H1 (cell line): ENCODE measurements around the gene BCKDHA. TPM values are rescaled to one million over a fixed set of nuclear protein-coding genes. Genes with fewer than 3 reads are reported as not detected.

Experiments
- BACH1 ChIP-seq: IDR thresholded peaks from 2 replicates; pipeline ENCODE4 v1.6.1; 2012; ENCODE audit warnings: low read length, improper control_type of control experiment
- CBX8 ChIP-seq: fragments of 300-800, 300-1000 bp; sonication (generic); IDR thresholded peaks from 2 replicates; pipeline ENCODE4 v1.7.1; 2016; ENCODE audit warnings: low read depth, low read length, borderline replicate concordance
- CHD1 ChIP-seq: IDR thresholded peaks from 2 replicates; pipeline ENCODE4 v1.6.1; 2012; ENCODE audit warnings: low read depth, low read length, improper control_type of control experiment
- CREB1 ChIP-seq: IDR thresholded peaks from 2 replicates; pipeline ENCODE4 v1.6.1; 2012; ENCODE audit warnings: inconsistent platforms
- EZH2 ChIP-seq: fragments of 200-600 bp; sonication (generic); IDR thresholded peaks from 2 replicates; pipeline ENCODE4 v1.7.1; 2012; ENCODE audit warnings: low read depth, mild to moderate bottlenecking, moderate library complexity, low read length, inconsistent platforms; ENCODE audit not compliant: severe bottlenecking
- GABPA ChIP-seq: IDR thresholded peaks from 2 replicates; pipeline ENCODE4 v1.6.1; 2011; ENCODE audit warnings: mild to moderate bottlenecking, low read length, moderate library complexity, borderline replicate concordance; ENCODE audit not compliant: insufficient read depth
- GTF2F1 ChIP-seq: IDR thresholded peaks from 2 replicates; pipeline ENCODE4 v1.6.1; 2012; ENCODE audit warnings: low read depth, low read length, improper control_type of control experiment, borderline replicate concordance
- HDAC6 ChIP-seq: IDR thresholded peaks from one replicate; pipeline ENCODE4 v1.7.1; 2012; ENCODE audit warnings: low read depth, mild to moderate bottlenecking, inconsistent platforms, low read length, moderate library complexity
- JUND ChIP-seq: IDR thresholded peaks from 2 replicates; pipeline ENCODE4 v1.6.1; 2011; ENCODE audit warnings: mild to moderate bottlenecking, improper control_type of control experiment, low read length
- MAFK ChIP-seq: IDR thresholded peaks from 2 replicates; pipeline ENCODE4 v1.6.1; 2012; ENCODE audit warnings: low read depth, mild to moderate bottlenecking, improper control_type of control experiment, low read length
- PHF8 ChIP-seq: fragments of 200-600 bp; sonication (generic); conservative IDR thresholded peaks from 2 replicates; pipeline ENCODE4 v1.7.1; 2012; ENCODE audit warnings: low read depth, mild to moderate bottlenecking, inconsistent platforms, low read length, moderate library complexity
- POLR2A ChIP-seq, 2 experiments: IDR thresholded peaks; 1 replicate in 1 of 2; 2 replicates in 1 of 2; pipeline ENCODE4 v1.6.1; 2011; ENCODE audit warnings: low read depth in 2 of 2, low read length in 2 of 2, mild to moderate bottlenecking in 2 of 2; ENCODE audit errors: control extremely low read depth in 1 of 2
- RAD21 ChIP-seq, 2 experiments: IDR thresholded peaks in 1 of 2; conservative IDR thresholded peaks in 1 of 2; 2 replicates each; pipeline ENCODE4 v1.6.1; 2011; ENCODE audit warnings: low read depth in 2 of 2, low read length in 2 of 2, improper control_type of control experiment in 1 of 2, inconsistent platforms in 1 of 2, mild to moderate bottlenecking in 1 of 2, moderate library complexity in 1 of 2
- SAP30 ChIP-seq: fragments of 300-600 bp; sonication (generic); IDR thresholded peaks from 2 replicates; pipeline ENCODE4 v1.7.1; 2012; ENCODE audit warnings: low read length, moderate library complexity, mild to moderate bottlenecking, inconsistent platforms; ENCODE audit not compliant: insufficient read depth, insufficient replicate concordance
- SIX5 ChIP-seq: IDR thresholded peaks from 2 replicates; pipeline ENCODE4 v1.6.1; 2011; ENCODE audit warnings: mild to moderate bottlenecking, low read depth, low read length
- SP4 ChIP-seq: IDR thresholded peaks from 2 replicates; pipeline ENCODE4 v1.6.1; 2012; ENCODE audit warnings: low read length, inconsistent platforms
- TBP ChIP-seq: IDR thresholded peaks from 2 replicates; pipeline ENCODE4 v1.6.1; 2011; ENCODE audit warnings: low read depth, low read length, improper control_type of control experiment
- TCF12 ChIP-seq: IDR thresholded peaks from 2 replicates; pipeline ENCODE4 v1.6.1; 2011; ENCODE audit warnings: low read depth, mild to moderate bottlenecking, low read length
- YY1 ChIP-seq: IDR thresholded peaks from 2 replicates; pipeline ENCODE4 v1.6.1; 2011; ENCODE audit warnings: low read depth, mild to moderate bottlenecking, low read length
- polyA plus RNA-seq, 7 experiments: library from polyadenylated mRNA; depleted of rRNA in 3 of 7; stranded (reverse) in 5 of 7; unstranded in 2 of 7; fragments of >200 nt in 5 of 7; fragments of 200-250 nt in 2 of 7; gene quantifications; 1 replicate in 5 of 7; 2 replicates in 1 of 7; 4 replicates in 1 of 7; pipeline versions ENCODE4 v1.2.1 to v1.2.3, GENCODE V29; 2011 to 2013; ENCODE audit warnings: missing spikeins in 2 of 7, mixed read lengths in 2 of 7
- total RNA-seq: library from RNA; stranded (reverse); fragmentation: NEBNext Ultra II Directional; extraction: Animal tissue kit (Norgen Biotek cat#: 25700); gene quantifications from 2 replicates; pipeline ENCODE4 v1.2.1, GENCODE V29; 2021
- TF ChIP-seq, protein P1 (sequence below): IDR thresholded peaks from 2 replicates; pipeline ENCODE4 v1.6.1; 2012; ENCODE audit warnings: low read length, inconsistent platforms
- TF ChIP-seq, protein P2 (sequence below): IDR thresholded peaks from 2 replicates; pipeline ENCODE4 v1.6.1; 2012; ENCODE audit warnings: inconsistent platforms
- TF ChIP-seq, protein P3 (sequence below): IDR thresholded peaks from 2 replicates; pipeline ENCODE4 v1.6.1; 2012; ENCODE audit warnings: inconsistent platforms

BCKDHA gene
- total and polyA plus RNA-seq, 2 of the 8 experiments (the other 6 are each of a cell fraction or from before 2014, with no cell fraction given) = 14.2 to 69.6 TPM

DNA sequence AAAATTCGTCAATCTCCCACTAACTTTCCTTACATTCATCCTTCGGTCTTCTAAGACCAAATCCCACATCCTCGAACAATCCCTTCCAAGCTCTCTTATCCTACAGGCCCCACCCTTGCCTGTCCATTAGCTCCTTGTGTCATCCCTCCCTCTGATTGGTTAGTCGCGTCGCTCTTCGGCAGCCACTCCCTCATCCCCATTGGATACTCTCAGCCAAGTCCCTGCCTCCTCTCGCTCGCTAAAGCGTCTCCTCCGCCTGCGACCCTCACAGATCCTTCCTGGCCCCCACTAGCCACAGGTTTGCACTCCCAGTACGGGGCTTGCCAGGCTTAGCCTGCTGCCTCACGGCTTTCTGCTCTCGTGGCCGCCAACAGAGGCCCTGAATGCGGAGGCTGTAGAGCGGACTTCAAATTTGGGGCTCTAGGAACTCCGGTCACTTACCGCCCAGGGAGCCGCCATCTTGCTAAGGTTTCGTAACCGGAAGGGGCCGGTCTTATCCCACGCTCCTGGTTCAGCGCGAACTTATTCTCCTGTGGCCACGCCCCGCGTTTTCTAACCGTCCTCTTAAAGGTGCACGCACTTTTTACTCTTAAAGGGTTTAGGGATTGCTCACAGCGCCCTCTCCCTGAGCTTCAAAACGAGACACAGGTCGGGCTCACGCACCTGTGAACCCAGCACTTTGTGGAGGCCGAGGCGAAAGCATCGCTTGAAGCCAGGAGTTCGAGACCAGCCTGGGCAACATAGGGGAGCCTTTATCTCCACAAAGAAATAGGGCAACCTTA, 42.0 kb downstream of the BCKDHA start, which contains the start of gene DMAC2 (continued):
- TF ChIP-seq GABPA (no peak), JUND (no peak; the same call in 1 of the 2 replicates), RAD21 (IDR thresholded peaks at IDR 0.05 in 1 of 2, conservative IDR thresholded peaks at IDR 0.05 in 1 of 2; ENCODE audit: low read depth in 2 of 2, low read length in 2 of 2) (peak; percentile 27 to 41; a peak in 3 of 4 replicates), YY1 (peak; percentile 98), TCF12 (peak; percentile 57; the same call in 1 of the 2 replicates), CREB1 (peak; percentile 32; the same call in 1 of the 2 replicates), SP4 (peak; percentile 86; the same call in 1 of the 2 replicates), HDAC6 (no peak), TBP (peak; percentile 91), SIX5 (no peak), POLR2A (IDR thresholded peaks at IDR 0.05; ENCODE audit: control extremely low read depth in 1 of 2, low read depth in 2 of 2, low read length in 2 of 2) (peak; percentile 79 to 98), SAP30 (no peak), MAFK (no peak), BACH1 (peak; percentile 74; the same call in 1 of the 2 replicates), GTF2F1 (no peak), CBX8 (no peak), PHF8 (peak; percentile 100), CHD1 (no peak), EZH2 (no peak)
- TF ChIP-seq, protein P1, sequence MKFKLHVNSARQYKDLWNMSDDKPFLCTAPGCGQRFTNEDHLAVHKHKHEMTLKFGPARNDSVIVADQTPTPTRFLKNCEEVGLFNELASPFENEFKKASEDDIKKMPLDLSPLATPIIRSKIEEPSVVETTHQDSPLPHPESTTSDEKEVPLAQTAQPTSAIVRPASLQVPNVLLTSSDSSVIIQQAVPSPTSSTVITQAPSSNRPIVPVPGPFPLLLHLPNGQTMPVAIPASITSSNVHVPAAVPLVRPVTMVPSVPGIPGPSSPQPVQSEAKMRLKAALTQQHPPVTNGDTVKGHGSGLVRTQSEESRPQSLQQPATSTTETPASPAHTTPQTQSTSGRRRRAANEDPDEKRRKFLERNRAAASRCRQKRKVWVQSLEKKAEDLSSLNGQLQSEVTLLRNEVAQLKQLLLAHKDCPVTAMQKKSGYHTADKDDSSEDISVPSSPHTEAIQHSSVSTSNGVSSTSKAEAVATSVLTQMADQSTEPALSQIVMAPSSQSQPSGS = peak; percentile 35; the same call in 1 of the 2 replicates
- TF ChIP-seq, protein P2, sequence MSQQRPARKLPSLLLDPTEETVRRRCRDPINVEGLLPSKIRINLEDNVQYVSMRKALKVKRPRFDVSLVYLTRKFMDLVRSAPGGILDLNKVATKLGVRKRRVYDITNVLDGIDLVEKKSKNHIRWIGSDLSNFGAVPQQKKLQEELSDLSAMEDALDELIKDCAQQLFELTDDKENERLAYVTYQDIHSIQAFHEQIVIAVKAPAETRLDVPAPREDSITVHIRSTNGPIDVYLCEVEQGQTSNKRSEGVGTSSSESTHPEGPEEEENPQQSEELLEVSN = peak; percentile 44
- TF ChIP-seq, protein P3, sequence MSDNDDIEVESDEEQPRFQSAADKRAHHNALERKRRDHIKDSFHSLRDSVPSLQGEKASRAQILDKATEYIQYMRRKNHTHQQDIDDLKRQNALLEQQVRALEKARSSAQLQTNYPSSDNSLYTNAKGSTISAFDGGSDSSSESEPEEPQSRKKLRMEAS = no peak; the same call in 1 of the 2 replicates
